ENCODE data around the gene ZNF45. TPM values are rescaled to one million over a fixed set of nuclear protein-coding genes. Genes with fewer than 3 reads are reported as not detected.

Gene ZNF45
- total and polyA plus RNA-seq, 7 experiments from 2014 or later, result 8.4 to 28.5 (median 15.6) TPM

DNA sequence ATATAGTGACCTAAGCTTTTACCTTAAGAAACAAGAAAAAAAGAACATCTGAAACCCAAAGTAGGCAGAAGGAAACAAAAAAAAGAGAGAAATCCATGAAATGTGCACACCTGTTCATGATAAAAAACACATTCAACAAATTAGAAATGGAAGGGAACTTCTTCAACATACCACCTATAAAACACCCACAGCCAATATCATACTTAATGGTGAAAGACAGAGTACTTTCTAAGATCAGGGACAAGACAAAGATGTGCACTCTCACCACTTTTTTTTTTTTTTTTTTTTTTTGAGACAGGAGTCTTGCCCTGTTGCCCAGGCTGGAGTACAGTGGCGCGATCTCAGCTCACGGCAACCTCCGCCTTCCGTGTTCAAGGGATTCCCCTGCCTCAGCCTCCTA is 29.2 kb downstream of the ZNF45 start:
- Histone ChIP-seq H3K9me3 (ENCODE audit: control insufficient read depth in 2 of 3, low read length in 3 of 3) (peaks cover 0 to 60% (median 11%) of the 10 kb centered on the region in 3 experiments), H3K36me3 (ENCODE audit: control insufficient read depth in 2 of 3, insufficient read depth in 3 of 3, low read length in 3 of 3) (no peaks in the 10 kb centered on the region), H3K27ac (ENCODE audit: low read depth, low read length) (no peak overlapping the region), H3K27me3 (ENCODE audit: control insufficient read depth in 2 of 2, insufficient read depth in 2 of 2, low read length in 2 of 2) (no peaks in the 10 kb centered on the region), H3K4me3 (ENCODE audit: low read length) (no peak overlapping the region), H3K4me1 (ENCODE audit: control insufficient read depth in 2 of 2, insufficient read depth in 2 of 2, low read length in 2 of 2) (peaks cover 0 to 7% of the 10 kb centered on the region in 2 donors)
- H3K4me3 Mint-ChIP-seq, result no peak overlapping the region
- no peaks in the 10 kb centered on the region for H3K27me3 Mint-ChIP-seq
- peaks cover 23 to 97% (median 62%) of the 10 kb centered on the region in 11 donors for H3K9me3 Mint-ChIP-seq
- no peak for ATAC-seq
- CTCF ChIA-PET, result no interaction called here
- no peak overlapping the region for H3K27ac Mint-ChIP-seq
- intact Hi-C loops (cut with micrococcal nuclease), result no loop called here
- peaks cover 3 to 53% (median 31%) of the 10 kb centered on the region in 5 donors for H3K36me3 Mint-ChIP-seq
- DNase-seq, result no peak
- POLR2A ChIA-PET, result no interaction called here
- H3K4me1 Mint-ChIP-seq, result peaks cover 13 to 18% (median 16%) of the 10 kb centered on the region in 7 donors

DNA sequence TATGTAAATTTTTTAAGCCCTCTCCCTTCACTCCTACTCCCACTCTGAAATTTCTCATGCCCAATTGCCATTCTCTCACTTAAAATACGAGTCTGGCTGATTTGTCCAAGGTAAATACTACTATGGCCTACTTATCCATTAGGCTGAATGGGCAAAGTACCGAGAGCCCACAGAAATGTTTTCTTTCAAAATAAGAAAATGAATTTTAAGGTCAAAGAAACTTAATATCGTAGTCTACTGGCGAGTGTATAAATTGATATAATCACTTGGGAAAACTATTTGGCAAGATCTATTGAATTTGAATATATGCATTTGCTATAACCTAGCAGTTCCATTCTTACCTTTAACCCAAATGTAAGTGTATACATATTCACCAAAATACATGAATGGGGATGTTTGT is 32.7 kb downstream of the ZNF45 start:
- Mint-ChIP-seq H3K4me1 (peaks cover 15 to 29% (median 21%) of the 10 kb centered on the region in 7 donors), H3K27ac (peak overlapping the region in 2 of 9 donors; percentile 74 to 79), H3K4me3 (peak overlapping the region; percentile 89 to 97 (median 92)), H3K27me3 (no peaks in the 10 kb centered on the region), H3K9me3 (peaks cover 14 to 94% (median 65%) of the 10 kb centered on the region in 11 donors), H3K36me3 (peaks cover 30 to 66% (median 48%) of the 10 kb centered on the region in 5 donors)
- ChIA-PET CTCF (no interaction called here), POLR2A (interaction anchor here (1.1 kb wide), 1 partner anchor 33 kb away, joined by 4 read pairs; the partner anchor contains the start of gene ZNF45)
- peaks cover 0 to 7% of the 10 kb centered on the region in 2 donors for H3K4me1 ChIP-seq (ENCODE audit: control insufficient read depth in 2 of 2, insufficient read depth in 2 of 2, low read length in 2 of 2)
- intact Hi-C loops (cut with micrococcal nuclease), result loop anchor here in 1 of 2 donors (5.0 kb wide), 1 partner anchor 75 kb away; the partner anchor contains the start of gene ZNF283
- H3K4me3 ChIP-seq (ENCODE audit: low read length), result peak overlapping the region; percentile 63
- H3K27ac ChIP-seq (ENCODE audit: low read depth, low read length), result no peak overlapping the region
- ATAC-seq (no peak), DNase-seq (no peak)
- H3K9me3 ChIP-seq (ENCODE audit: control insufficient read depth in 2 of 3, low read length in 3 of 3), result peaks cover 0 to 35% (median 6%) of the 10 kb centered on the region in 3 experiments
- H3K27me3 ChIP-seq (ENCODE audit: control insufficient read depth in 2 of 2, insufficient read depth in 2 of 2, low read length in 2 of 2), result no peaks in the 10 kb centered on the region
- H3K36me3 ChIP-seq (ENCODE audit: control insufficient read depth in 2 of 3, insufficient read depth in 3 of 3, low read length in 3 of 3), result no peaks in the 10 kb centered on the region

DNA sequence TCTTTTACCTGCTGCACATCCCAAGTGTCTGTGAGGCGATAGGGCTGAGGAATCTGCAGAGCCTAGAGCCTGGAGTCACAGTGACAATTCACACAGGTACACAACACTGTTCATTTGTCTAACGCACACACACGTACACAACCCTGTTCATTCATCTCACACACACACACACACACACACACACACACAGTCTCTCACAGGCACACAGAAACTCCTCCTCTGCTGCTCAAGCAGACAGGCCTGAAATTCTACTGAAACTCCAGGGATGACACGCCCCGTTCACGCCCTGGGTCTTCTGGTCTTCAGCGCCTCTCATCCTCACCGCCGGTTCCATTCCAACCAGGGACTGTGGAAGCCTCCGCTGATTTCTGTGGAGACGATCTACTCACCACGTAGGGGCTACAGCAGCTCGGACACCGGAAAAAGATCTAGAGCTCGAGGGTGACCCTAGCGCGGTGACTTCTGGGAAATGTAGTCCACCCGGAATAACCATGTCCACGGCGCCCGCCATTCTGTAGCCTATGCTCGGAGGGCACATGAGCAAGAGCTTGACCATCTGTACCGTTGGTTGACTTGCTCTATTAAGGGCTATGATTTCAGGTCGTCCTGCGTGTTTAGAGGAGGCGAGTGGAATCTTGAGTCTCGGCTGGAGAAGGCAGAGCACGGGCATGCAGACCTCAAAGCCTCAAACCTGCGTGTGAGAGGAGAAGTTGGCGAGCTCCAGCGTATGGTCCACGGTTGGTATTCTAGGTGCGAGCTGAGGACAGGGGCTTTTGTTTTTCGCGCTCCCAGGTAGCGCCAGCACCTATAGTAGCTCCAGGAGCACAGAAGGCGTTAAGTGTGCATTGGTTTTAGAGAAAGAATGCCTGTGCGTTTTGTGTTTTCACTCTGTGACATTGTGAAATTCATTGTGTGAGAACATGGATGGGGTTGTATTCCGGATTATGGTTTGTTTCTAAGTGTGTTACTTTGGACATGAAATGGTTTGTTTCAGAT is 33.4 kb downstream of the ZNF45 start:
- no peaks in the 10 kb centered on the region for H3K27me3 Mint-ChIP-seq
- H3K36me3 Mint-ChIP-seq, result peaks cover 35 to 72% (median 46%) of the 10 kb centered on the region in 5 donors
- H3K4me3 Mint-ChIP-seq, result peak overlapping the region; percentile 89 to 97 (median 92)
- peaks cover 14 to 94% (median 61%) of the 10 kb centered on the region in 11 donors for H3K9me3 Mint-ChIP-seq
- Histone ChIP-seq H3K9me3 (ENCODE audit: control insufficient read depth in 2 of 3, low read length in 3 of 3) (peaks cover 0 to 28% (median 6%) of the 10 kb centered on the region in 3 experiments), H3K27me3 (ENCODE audit: control insufficient read depth in 2 of 2, insufficient read depth in 2 of 2, low read length in 2 of 2) (no peaks in the 10 kb centered on the region), H3K4me1 (ENCODE audit: control insufficient read depth in 2 of 2, insufficient read depth in 2 of 2, low read length in 2 of 2) (peaks cover 0 to 7% of the 10 kb centered on the region in 2 donors), H3K36me3 (ENCODE audit: control insufficient read depth in 2 of 3, insufficient read depth in 3 of 3, low read length in 3 of 3) (no peaks in the 10 kb centered on the region), H3K27ac (ENCODE audit: low read depth, low read length) (peak overlapping the region; percentile 27), H3K4me3 (ENCODE audit: low read length) (peak overlapping the region; percentile 63)
- CTCF ChIA-PET, result no interaction called here
- intact Hi-C loops (cut with micrococcal nuclease), result loop anchor here (1.0 to 5.0 kb wide), 3 partner anchors 34 to 74 kb away; partner anchors contain the start of genes ZNF283 (in 2 of the 2) and ZNF45 (in 2 of the 2)
- peak; percentile 21 to 56 (median 48) for DNase-seq
- peak overlapping the region; percentile 66 to 86 (median 79) for H3K27ac Mint-ChIP-seq
- H3K4me1 Mint-ChIP-seq, result peaks cover 15 to 29% (median 21%) of the 10 kb centered on the region in 7 donors
- ATAC-seq, result peak; percentile 87
- POLR2A ChIA-PET, result interaction anchor here (1.1 kb wide), 1 partner anchor 33 kb away, joined by 4 read pairs; the partner anchor contains the start of gene ZNF45

DNA sequence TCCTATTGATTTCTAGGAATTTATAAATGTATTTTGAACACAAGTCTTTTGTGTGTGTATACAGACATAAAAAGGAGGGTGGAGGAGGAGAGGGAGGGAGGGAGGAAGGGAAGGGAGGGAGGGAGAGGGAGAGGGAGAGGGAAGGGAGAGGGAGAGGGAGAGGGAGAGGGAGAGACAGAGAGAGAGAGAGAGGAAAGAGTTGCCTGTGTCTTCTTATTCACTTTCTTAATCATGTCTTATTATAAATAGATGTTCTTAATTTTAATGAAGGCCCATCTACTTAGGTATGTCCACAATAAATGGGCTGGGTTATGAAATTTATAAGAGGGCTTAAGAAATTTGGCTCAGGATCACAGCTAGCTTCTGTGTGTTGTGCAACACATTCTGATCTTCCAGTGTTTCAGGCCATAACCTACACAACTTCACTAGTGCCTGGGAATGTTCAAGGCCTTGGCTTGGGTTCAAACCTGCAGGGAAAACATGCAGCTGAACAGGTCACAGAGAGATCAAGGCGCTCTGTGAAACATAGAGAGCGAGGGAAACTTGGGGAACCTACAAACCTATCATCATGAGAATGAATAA is 39.3 kb downstream of the ZNF45 start:
- Histone ChIP-seq H3K27ac (ENCODE audit: low read depth, low read length) (no peak overlapping the region), H3K27me3 (ENCODE audit: control insufficient read depth in 2 of 2, insufficient read depth in 2 of 2, low read length in 2 of 2) (no peaks in the 10 kb centered on the region), H3K4me1 (ENCODE audit: control insufficient read depth in 2 of 2, insufficient read depth in 2 of 2, low read length in 2 of 2) (no peaks in the 10 kb centered on the region), H3K9me3 (ENCODE audit: control insufficient read depth in 2 of 3, low read length in 3 of 3) (peaks cover 0 to 27% (median 12%) of the 10 kb centered on the region in 3 experiments), H3K36me3 (ENCODE audit: control insufficient read depth in 2 of 3, insufficient read depth in 3 of 3, low read length in 3 of 3) (no peaks in the 10 kb centered on the region), H3K4me3 (ENCODE audit: low read length) (no peak overlapping the region)
- Mint-ChIP-seq H3K9me3 (peaks cover 10 to 93% (median 54%) of the 10 kb centered on the region in 11 donors), H3K27ac (no peak overlapping the region), H3K36me3 (peaks cover 26 to 52% (median 45%) of the 10 kb centered on the region in 5 donors), H3K27me3 (no peaks in the 10 kb centered on the region), H3K4me1 (peaks cover under 1 to 10% (median 4%) of the 10 kb centered on the region in 7 donors), H3K4me3 (no peak overlapping the region)
- ATAC-seq (no peak), DNase-seq (no peak)
- POLR2A ChIA-PET, result no interaction called here
- intact Hi-C loops (cut with micrococcal nuclease), result no loop called here
- CTCF ChIA-PET, result no interaction called here

DNA sequence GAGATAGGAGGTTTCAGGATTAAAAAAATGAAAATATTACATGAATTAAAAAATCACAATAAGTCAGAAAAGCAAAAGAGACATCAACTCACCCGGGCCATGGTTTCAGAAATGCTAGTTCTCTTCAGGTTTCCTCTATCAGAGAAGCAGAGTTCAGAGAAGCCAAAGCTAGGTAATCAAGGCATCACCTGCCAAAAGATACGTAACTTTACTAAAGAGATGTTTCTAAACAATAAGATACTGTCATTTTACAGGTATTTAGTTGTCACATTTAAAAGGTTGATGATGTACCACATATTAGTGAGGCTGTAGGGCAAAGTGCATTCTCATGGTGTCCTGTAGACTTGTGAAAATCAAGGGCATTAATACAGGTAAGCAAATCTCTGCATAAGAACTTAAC is 51.2 kb downstream of the ZNF45 start, which contains the start of gene ZNF404:
Gene ZNF404, minus strand, starts transcription at position 101 of the 400 bp plus-strand sequence.
- POLR2A ChIA-PET, result no interaction called here
- H3K36me3 Mint-ChIP-seq, result peaks cover 1 to 61% (median 40%) of the 10 kb centered on the region in 5 donors
- ATAC-seq, result no peak

DNA sequence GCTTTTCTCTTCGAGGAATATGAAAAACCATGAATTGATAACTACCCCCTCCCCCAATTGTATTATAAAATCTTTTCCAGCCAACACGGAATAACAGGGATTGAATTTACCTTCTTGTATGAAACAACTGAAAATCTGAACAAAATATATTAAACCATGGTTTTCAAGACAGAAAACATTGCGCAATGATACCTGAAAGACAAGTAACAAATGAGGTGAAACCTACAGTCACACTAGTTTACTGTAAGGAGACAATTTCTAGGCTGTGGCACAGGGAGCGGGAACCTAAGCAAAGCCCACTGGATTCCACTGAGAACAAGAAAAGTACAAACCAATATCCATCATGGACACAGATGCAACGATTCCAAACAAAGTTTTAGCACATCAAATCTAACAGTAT is 54.6 kb downstream of the ZNF45 start:
- H3K27ac ChIP-seq (ENCODE audit: low read depth, low read length), result no peak overlapping the region
- H3K4me1 ChIP-seq (ENCODE audit: control insufficient read depth in 2 of 2, insufficient read depth in 2 of 2, low read length in 2 of 2), result no peaks in the 10 kb centered on the region
- intact Hi-C loops (cut with micrococcal nuclease), result no loop called here
- Mint-ChIP-seq H3K4me3 (no peak overlapping the region), H3K36me3 (peaks cover 1 to 75% (median 57%) of the 10 kb centered on the region in 5 donors), H3K9me3 (peaks cover 10 to 90% (median 68%) of the 10 kb centered on the region in 11 donors), H3K27me3 (no peaks in the 10 kb centered on the region), H3K4me1 (no peaks in the 10 kb centered on the region), H3K27ac (no peak overlapping the region)
- peaks cover 0 to 60% (median 8%) of the 10 kb centered on the region in 3 experiments for H3K9me3 ChIP-seq (ENCODE audit: control insufficient read depth in 2 of 3, low read length in 3 of 3)
- H3K27me3 ChIP-seq (ENCODE audit: control insufficient read depth in 2 of 2, insufficient read depth in 2 of 2, low read length in 2 of 2), result no peaks in the 10 kb centered on the region
- no peaks in the 10 kb centered on the region for H3K36me3 ChIP-seq (ENCODE audit: control insufficient read depth in 2 of 3, insufficient read depth in 3 of 3, low read length in 3 of 3)
- ATAC-seq (no peak), DNase-seq (no peak)
- ChIA-PET CTCF (no interaction called here), POLR2A (no interaction called here)
- no peak overlapping the region for H3K4me3 ChIP-seq (ENCODE audit: low read length)

More for the DNA sequence above, 51.2 kb downstream of the ZNF45 start, which contains the start of gene ZNF404:
- no peak for DNase-seq
- intact Hi-C loops (cut with micrococcal nuclease), result no loop called here
- H3K27ac Mint-ChIP-seq, result no peak within 1 kb of the TSS
- no peak within 1 kb of the TSS for H3K27ac ChIP-seq (ENCODE audit: low read depth, low read length)
- CTCF ChIA-PET, result no interaction called here
- H3K4me1 Mint-ChIP-seq, result no peaks in the 10 kb centered on the region
- H3K27me3 Mint-ChIP-seq, result no peaks in the 10 kb centered on the region
- no peaks in the 10 kb centered on the region for H3K4me1 ChIP-seq (ENCODE audit: control insufficient read depth in 2 of 2, insufficient read depth in 2 of 2, low read length in 2 of 2)
- H3K27me3 ChIP-seq (ENCODE audit: control insufficient read depth in 2 of 2, insufficient read depth in 2 of 2, low read length in 2 of 2), result no peaks in the 10 kb centered on the region
- peaks cover 0 to 59% (median 4%) of the 10 kb centered on the region in 3 experiments for H3K9me3 ChIP-seq (ENCODE audit: control insufficient read depth in 2 of 3, low read length in 3 of 3)
- H3K4me3 ChIP-seq (ENCODE audit: low read length), result no peak within 1 kb of the TSS
- peaks cover 14 to 100% (median 72%) of the 10 kb centered on the region in 11 donors for H3K9me3 Mint-ChIP-seq
- peak within 1 kb of the TSS in 1 of 10 donors; percentile 39 for H3K4me3 Mint-ChIP-seq
- H3K36me3 ChIP-seq (ENCODE audit: control insufficient read depth in 2 of 3, insufficient read depth in 3 of 3, low read length in 3 of 3), result no peaks in the 10 kb centered on the region
